ENCODE data around the gene SIGLECL1. TPM values are rescaled to one million over a fixed set of nuclear protein-coding genes. Genes with fewer than 3 reads are reported as not detected.
"Not testable (repeated sequence)": the region's sequence is repeated elsewhere in the genome, so short reads cannot be mapped to it uniquely, and the experiment has no call there.

The SIGLECL1 gene
- total RNA-seq, 1 donor from 2014 or later = not detected

DNA sequence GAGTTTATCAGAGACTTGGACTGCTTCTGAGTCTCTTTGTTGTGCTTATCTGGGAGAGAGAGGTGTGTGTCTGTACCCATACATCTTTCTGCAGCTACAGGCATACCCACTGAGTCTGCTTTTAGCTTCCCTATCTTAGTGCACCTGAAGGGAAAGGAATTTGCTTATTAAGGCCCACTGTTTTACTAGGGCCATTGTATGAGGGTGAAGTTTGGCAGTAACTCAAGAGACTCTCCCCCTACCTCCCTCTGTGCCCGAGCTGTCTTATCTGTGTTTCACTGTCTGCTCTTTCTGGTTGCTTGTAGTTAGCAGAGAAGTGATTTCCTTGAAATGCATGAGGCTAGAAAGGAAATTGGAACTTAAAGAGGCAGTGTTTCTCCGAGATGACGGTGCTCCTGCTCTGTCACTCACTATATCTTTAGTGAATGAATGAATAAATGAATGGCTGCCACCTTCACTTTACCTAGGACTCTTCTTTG lies 26.7 kb upstream of the SIGLECL1 start:
- ChIA-PET CTCF (no interaction called here), POLR2A (no interaction called here)
- no peaks in the 10 kb centered on the region for H3K36me3 Mint-ChIP-seq (ENCODE audit: low read depth)
- H3K9me3 Mint-ChIP-seq = peaks cover 2% of the 10 kb centered on the region
- no peak overlapping the region for H3K27ac Mint-ChIP-seq
- no peak for DNase-seq
- no peak for TF ChIP-seq CTCF (IDR thresholded peaks at IDR 0.05)
- no peak for ATAC-seq (ENCODE audit: low read depth)
- H3K27me3 Mint-ChIP-seq = peaks cover 36% of the 10 kb centered on the region
- no peak overlapping the region for H3K4me3 Mint-ChIP-seq
- intact Hi-C loops (cut with micrococcal nuclease) = no loop called here
- H3K4me1 Mint-ChIP-seq = peaks cover 4% of the 10 kb centered on the region

- DNase-seq; H3K36me3 Mint-ChIP-seq (ENCODE audit: low read depth); H3K4me1 Mint-ChIP-seq; H3K9me3 Mint-ChIP-seq; CTCF ChIA-PET; H3K27ac Mint-ChIP-seq; intact Hi-C loops (cut with micrococcal nuclease); POLR2A ChIA-PET; ATAC-seq (ENCODE audit: low read depth); H3K4me3 Mint-ChIP-seq: not testable (repeated sequence)
- H3K27me3 Mint-ChIP-seq = peaks cover 35% of the 10 kb centered on the region
Measured at GRCh38 chr19:51224898-51225393, 25.9 kb upstream of the SIGLECL1 start, which contains the start of gene CD33. Gene CD33 (plus strand): TSS chr19:51225080. CDS start chr19:51225119, 39 bp downstream.

DNA sequence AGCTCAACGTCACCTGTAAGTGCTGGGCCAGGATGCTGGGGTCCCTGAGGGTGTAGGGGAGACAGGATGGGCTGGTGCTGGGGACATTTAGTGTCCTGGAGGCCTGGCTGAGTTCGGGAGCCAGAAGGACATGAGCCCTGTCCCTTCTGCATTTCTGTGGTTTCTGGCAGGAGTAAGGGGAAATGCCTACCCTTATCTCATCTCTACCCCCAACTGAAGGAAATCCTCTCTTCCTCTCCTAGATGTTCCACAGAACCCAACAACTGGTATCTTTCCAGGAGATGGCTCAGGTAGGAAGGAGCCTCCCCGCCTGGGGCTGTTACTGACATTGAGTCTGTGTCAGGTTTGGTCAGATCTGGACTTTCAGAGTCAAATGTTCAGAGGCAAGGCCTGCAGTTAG lies 24.8 kb upstream of the SIGLECL1 start:
- intact Hi-C loops (cut with micrococcal nuclease) = no loop called here
- ChIA-PET POLR2A (no interaction called here), CTCF (no interaction called here)
- Mint-ChIP-seq H3K27me3 (peaks cover 37% of the 10 kb centered on the region), H3K9me3 (peaks cover 2% of the 10 kb centered on the region), H3K4me1 (peaks cover 4% of the 10 kb centered on the region), H3K4me3 (no peak overlapping the region), H3K36me3 (ENCODE audit: low read depth) (no peaks in the 10 kb centered on the region), H3K27ac (no peak overlapping the region)
- no peak for TF ChIP-seq CTCF (IDR thresholded peaks at IDR 0.05)
- ATAC-seq (ENCODE audit: low read depth) (no peak), DNase-seq (no peak)

- DNase-seq (no peak), ATAC-seq (ENCODE audit: low read depth) (no peak)
- H3K36me3 Mint-ChIP-seq (ENCODE audit: low read depth) = no peaks in the 10 kb centered on the region
- ChIA-PET POLR2A (no interaction called here), CTCF (no interaction called here)
- peaks cover 45% of the 10 kb centered on the region for H3K27me3 Mint-ChIP-seq
- H3K27ac Mint-ChIP-seq = no peak overlapping the region
- H3K4me3 Mint-ChIP-seq = no peak overlapping the region
- intact Hi-C loops (cut with micrococcal nuclease) = no loop called here
- no peak for TF ChIP-seq CTCF (IDR thresholded peaks at IDR 0.05)
- H3K9me3 Mint-ChIP-seq = peaks cover 6% of the 10 kb centered on the region
- H3K4me1 Mint-ChIP-seq = peaks cover 4% of the 10 kb centered on the region
Measured at GRCh38 chr19:51227326-51227725, 23.6 kb upstream of the SIGLECL1 start.

DNA sequence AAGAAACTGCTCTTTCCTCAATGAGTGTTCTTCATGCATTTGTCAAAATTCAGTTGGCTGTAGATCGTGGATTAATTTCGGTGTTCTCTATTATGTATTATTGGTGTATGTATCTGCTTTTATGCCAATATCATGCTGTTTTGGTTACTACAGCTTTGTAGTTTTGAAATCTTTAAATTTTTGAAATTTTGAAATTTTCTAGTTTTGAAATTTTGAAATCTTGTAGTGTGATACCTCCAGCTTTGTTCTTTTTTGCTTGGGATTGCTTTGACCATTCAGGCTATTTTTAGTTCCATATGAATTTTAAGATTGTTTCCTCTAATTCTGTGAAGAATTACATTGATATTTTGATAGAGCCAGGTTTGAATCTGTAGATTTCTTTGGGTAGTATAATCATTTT lies 22.9 kb upstream of the SIGLECL1 start:
- ChIA-PET POLR2A (no interaction called here), CTCF (no interaction called here)
- Mint-ChIP-seq H3K9me3 (peaks cover 7% of the 10 kb centered on the region), H3K27ac (no peak overlapping the region), H3K4me3 (no peak overlapping the region), H3K36me3 (ENCODE audit: low read depth) (no peaks in the 10 kb centered on the region), H3K4me1 (peaks cover 4% of the 10 kb centered on the region), H3K27me3 (peaks cover 46% of the 10 kb centered on the region)
- intact Hi-C loops (cut with micrococcal nuclease) = no loop called here
- no peak for ATAC-seq (ENCODE audit: low read depth)
- DNase-seq = no peak
- TF ChIP-seq CTCF (IDR thresholded peaks at IDR 0.05) = no peak

GRCh38 chr19:51240866-51241265 lies 10.0 kb upstream of the SIGLECL1 start:
- intact Hi-C loops (cut with micrococcal nuclease) = no loop called here
- CTCF ChIA-PET = no interaction called here
- Mint-ChIP-seq H3K27ac (no peak overlapping the region), H3K27me3 (peaks cover 11% of the 10 kb centered on the region), H3K4me3 (no peak overlapping the region), H3K4me1 (no peaks in the 10 kb centered on the region), H3K9me3 (peaks cover 2% of the 10 kb centered on the region), H3K36me3 (ENCODE audit: low read depth) (no peaks in the 10 kb centered on the region)
- no peak for TF ChIP-seq CTCF (IDR thresholded peaks at IDR 0.05)
- POLR2A ChIA-PET = no interaction called here
- DNase-seq (no peak), ATAC-seq (ENCODE audit: low read depth) (no peak)

Measured in activated B cell treated with CpG ODN at 0.5 μM for 24 hours (primary cell).